GOT3 (cell line): ENCODE data around the gene ACTG2.

Source experiments
- DNase-seq: peaks from one replicate; lab custom pipeline; 2025; ENCODE audit warnings: mixed read lengths; lab: John Stamatoyannopoulos, UW

Gene ACTG2

GRCh38 chr2:73969356-73969755 lies 76.5 kb downstream of the ACTG2 start:
- no peak for DNase-seq
